CD14-positive monocyte (primary cell): ENCODE data around the gene NFIC. TPM values are rescaled to one million over a fixed set of nuclear protein-coding genes. Genes with fewer than 3 reads are reported as not detected.

ENCODE experiments used
- DNase-seq, 3 donors: peaks; one replicate each; pipeline ENCODE4 v3.0.0-alpha.2; 2011 to 2022
- H2AFZ ChIP-seq: 2 replicates; pipeline ENCODE4 v1.6.0; 2012; ENCODE audit warnings: mild to moderate bottlenecking, low read depth, low read length, inconsistent platforms; ENCODE audit not compliant: insufficient read depth, poor library complexity, severe bottlenecking
- H3K27ac ChIP-seq, 2 donors: 1 replicate in 1 of 2; 2 replicates in 1 of 2; pipeline ENCODE4 v1.5.1; 2012 to 2013; ENCODE audit warnings: low read length in 2 of 2, control low read depth in 1 of 2, inconsistent platforms in 1 of 2, low read depth in 1 of 2, mild to moderate bottlenecking in 1 of 2
- H3K27me3 ChIP-seq, 2 donors: one replicate each; pipeline versions ENCODE4 v1.6.0 to v1.6.1; 2011 to 2013; ENCODE audit warnings: low read length in 2 of 2; ENCODE audit not compliant: control insufficient read depth in 2 of 2, insufficient read depth in 2 of 2
- H3K36me3 ChIP-seq, 2 donors: replicated peaks in 1 of 2; 1 replicate in 1 of 2; 2 replicates in 1 of 2; pipeline versions ENCODE4 v1.5.1 to v1.6.1; 2012 to 2013; ENCODE audit warnings: low read length in 2 of 2, control low read depth in 1 of 2, inconsistent platforms in 1 of 2, mild to moderate bottlenecking in 1 of 2; ENCODE audit not compliant: insufficient read depth in 2 of 2, control insufficient read depth in 1 of 2
- H3K4me1 ChIP-seq, 2 donors: 1 replicate in 1 of 2; 2 replicates in 1 of 2; pipeline versions ENCODE4 v1.5.1 to v1.6.1; 2012 to 2013; ENCODE audit warnings: low read length in 2 of 2, control low read depth in 1 of 2, inconsistent platforms in 1 of 2, mild to moderate bottlenecking in 1 of 2, moderate library complexity in 1 of 2; ENCODE audit not compliant: insufficient read depth in 2 of 2, control insufficient read depth in 1 of 2
- H3K4me2 ChIP-seq: replicated peaks from 2 replicates; pipeline ENCODE3; 2012; ENCODE audit warnings: low read length, moderate library complexity, mild to moderate bottlenecking; ENCODE audit not compliant: poor library complexity, severe bottlenecking; ENCODE audit errors: extremely low read depth
- H3K4me3 ChIP-seq, 3 experiments: fragments of 200-600 bp in 1 of 3; sonication (generic) in 1 of 3; replicated peaks in 1 of 3; 1 replicate in 2 of 3; 2 replicates in 1 of 3; pipeline ENCODE4 v1.5.1; 2011 to 2013; ENCODE audit warnings: low read length in 3 of 3, mild to moderate bottlenecking in 3 of 3, control low read depth in 2 of 3, low read depth in 2 of 3, inconsistent platforms in 1 of 3, moderate library complexity in 1 of 3
- H3K79me2 ChIP-seq: 2 replicates; pipeline ENCODE4 v1.6.0; 2012; ENCODE audit warnings: mild to moderate bottlenecking, control low read depth, inconsistent platforms, low read length, moderate library complexity; ENCODE audit not compliant: insufficient read depth
- H3K9ac ChIP-seq: 2 replicates; pipeline ENCODE4 v1.6.0; 2017; ENCODE audit warnings: low read length, mild to moderate bottlenecking; ENCODE audit not compliant: insufficient read depth, poor library complexity, severe bottlenecking
- H3K9me3 ChIP-seq, 2 donors: replicated peaks in 1 of 2; 1 replicate in 1 of 2; 2 replicates in 1 of 2; pipeline versions ENCODE4 v1.5.1 to v1.6.1; 2012 to 2013; ENCODE audit warnings: low read length in 2 of 2, control low read depth in 1 of 2; ENCODE audit not compliant: control insufficient read depth in 1 of 2, insufficient read depth in 1 of 2
- H4K20me1 ChIP-seq: 2 replicates; pipeline ENCODE4 v1.6.0; 2012; ENCODE audit warnings: mild to moderate bottlenecking, low read length, control low read depth, moderate library complexity; ENCODE audit not compliant: insufficient read depth
- H3K27ac Mint-ChIP-seq, 7 donors: one replicate each; pipeline ENCODE4 v1.8.0; 2020; ENCODE audit warnings: mild to moderate bottlenecking in 7 of 7, mixed read lengths in 7 of 7, moderate library complexity in 6 of 7, inconsistent platforms in 2 of 7
- H3K27me3 Mint-ChIP-seq, 3 donors: one replicate each; pipeline ENCODE4 v1.8.0; 2021 to 2022; ENCODE audit warnings: low read depth in 3 of 3, mild to moderate bottlenecking in 3 of 3, mixed read lengths in 3 of 3, moderate library complexity in 3 of 3, inconsistent platforms in 1 of 3
- H3K36me3 Mint-ChIP-seq, 2 donors: one replicate each; pipeline ENCODE4 v1.8.0; 2020; ENCODE audit warnings: mixed read lengths in 2 of 2, inconsistent platforms in 1 of 2, mild to moderate bottlenecking in 1 of 2
- H3K4me1 Mint-ChIP-seq: one replicate; pipeline ENCODE4 v1.8.0; 2020; ENCODE audit warnings: mild to moderate bottlenecking, mixed read lengths
- H3K4me3 Mint-ChIP-seq, 2 donors: one replicate each; pipeline ENCODE4 v1.8.0; 2020; ENCODE audit warnings: mild to moderate bottlenecking in 2 of 2, mixed read lengths in 2 of 2, moderate library complexity in 1 of 2
- H3K9me3 Mint-ChIP-seq, 7 donors: one replicate each; pipeline ENCODE4 v1.8.0; 2020 to 2022; ENCODE audit warnings: mixed read lengths in 7 of 7, mild to moderate bottlenecking in 6 of 7, moderate library complexity in 6 of 7, inconsistent platforms in 2 of 7
- WGBS: methylation state at CpG from one replicate; pipeline ENCODE4 v1.1.5; 2013; ENCODE audit warnings: missing lambda C conversion rate; ENCODE audit not compliant: insufficient coverage; 5-methylcytosine and 5-hydroxymethylcytosine counted together
- intact Hi-C, 2 donors: fragments of 100-400 bp; cut with micrococcal nuclease; formaldehyde crosslinking; loops; one replicate each; pipeline versions ENCODE4 v1.15.0 to v1.15.1; 2023
- polyA plus RNA-seq, 3 donors: library from polyadenylated mRNA; depleted of rRNA in 1 of 3; unstranded in 2 of 3; stranded (reverse) in 1 of 3; fragments of 300-500 nt in 2 of 3; fragments of >200 nt in 1 of 3; fragmentation: Illumina TruSeq in 2 of 3; gene quantifications; 1 replicate in 2 of 3; 2 replicates in 1 of 3; pipeline ENCODE4 v1.2.3, GENCODE V29; 2012 to 2021
- TF ChIP-seq, protein P1 (sequence below): fragments of 200-600 bp; IDR thresholded peaks from one replicate; pipeline ENCODE4 v1.8.0; 2022; ENCODE audit warnings: antibody characterized with exemption, mild to moderate bottlenecking

NFIC gene
- polyA plus RNA-seq, 3 donors, result 7.0 to 13.8 (median 11.5) TPM

DNA sequence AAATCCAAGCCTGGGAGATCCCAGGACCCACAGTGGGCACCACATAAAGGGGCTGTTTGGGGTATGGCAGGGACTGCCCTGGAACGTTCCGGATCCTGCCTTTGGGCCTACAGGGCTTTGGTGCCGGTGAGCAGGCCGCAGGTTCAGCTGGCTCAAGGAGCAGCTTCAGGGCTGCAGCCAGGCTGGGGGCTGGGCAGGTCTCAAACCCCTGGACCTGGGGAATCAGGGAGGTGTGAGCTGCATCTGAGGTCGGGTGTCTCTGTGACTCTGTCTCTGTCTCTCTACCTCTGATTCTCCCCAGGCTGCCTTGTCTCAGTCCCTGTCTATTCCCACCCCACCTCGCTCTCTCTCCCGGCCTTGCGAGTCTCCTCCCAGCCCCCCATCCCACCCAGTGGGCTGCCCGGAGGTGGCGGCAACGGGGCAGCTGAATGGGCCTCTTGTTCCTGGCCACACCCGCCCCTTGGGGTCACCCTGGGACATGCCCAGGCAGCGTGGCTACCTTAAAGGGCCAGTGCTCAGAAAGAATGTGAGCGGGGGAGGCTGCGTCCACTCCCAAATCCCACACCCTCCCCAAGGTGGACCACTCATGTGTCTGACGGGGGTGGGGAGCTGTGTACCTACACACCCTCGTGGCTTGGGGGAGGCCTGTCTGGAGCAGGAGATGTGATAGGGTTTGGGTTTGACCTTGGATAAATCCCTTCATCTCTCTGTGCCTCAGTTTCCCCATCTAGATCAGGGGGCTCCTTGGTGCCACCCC, 31.1 kb downstream of the NFIC start:
- Mint-ChIP-seq H3K4me1 (peaks cover 9% of the 10 kb centered on the region), H3K9me3 (peaks cover 0 to 8% (median 4%) of the 10 kb centered on the region in 7 donors), H3K27ac (peak overlapping the region in 4 of 7 donors; percentile 30 to 60 (median 38)), H3K4me3 (no peak overlapping the region), H3K36me3 (peaks cover 19 to 58% of the 10 kb centered on the region in 2 donors), H3K27me3 (no peaks in the 10 kb centered on the region)
- Histone ChIP-seq H3K9ac (no peak overlapping the region), H3K27ac (peak overlapping the region in 1 of 2 donors; percentile 27), H3K4me2 (no peak overlapping the region), H3K4me1 (no peaks in the 10 kb centered on the region), H4K20me1 (peaks cover 98% of the 10 kb centered on the region), H3K9me3 (peaks cover 0 to 5% of the 10 kb centered on the region in 2 donors), H3K36me3 (peaks cover 13 to 32% of the 10 kb centered on the region in 2 donors), H3K27me3 (no peaks in the 10 kb centered on the region), H3K79me2 (peaks cover 99% of the 10 kb centered on the region), H2AFZ (no peak overlapping the region), H3K4me3 (no peak overlapping the region)
- no peak for DNase-seq
- TF ChIP-seq, protein P1, sequence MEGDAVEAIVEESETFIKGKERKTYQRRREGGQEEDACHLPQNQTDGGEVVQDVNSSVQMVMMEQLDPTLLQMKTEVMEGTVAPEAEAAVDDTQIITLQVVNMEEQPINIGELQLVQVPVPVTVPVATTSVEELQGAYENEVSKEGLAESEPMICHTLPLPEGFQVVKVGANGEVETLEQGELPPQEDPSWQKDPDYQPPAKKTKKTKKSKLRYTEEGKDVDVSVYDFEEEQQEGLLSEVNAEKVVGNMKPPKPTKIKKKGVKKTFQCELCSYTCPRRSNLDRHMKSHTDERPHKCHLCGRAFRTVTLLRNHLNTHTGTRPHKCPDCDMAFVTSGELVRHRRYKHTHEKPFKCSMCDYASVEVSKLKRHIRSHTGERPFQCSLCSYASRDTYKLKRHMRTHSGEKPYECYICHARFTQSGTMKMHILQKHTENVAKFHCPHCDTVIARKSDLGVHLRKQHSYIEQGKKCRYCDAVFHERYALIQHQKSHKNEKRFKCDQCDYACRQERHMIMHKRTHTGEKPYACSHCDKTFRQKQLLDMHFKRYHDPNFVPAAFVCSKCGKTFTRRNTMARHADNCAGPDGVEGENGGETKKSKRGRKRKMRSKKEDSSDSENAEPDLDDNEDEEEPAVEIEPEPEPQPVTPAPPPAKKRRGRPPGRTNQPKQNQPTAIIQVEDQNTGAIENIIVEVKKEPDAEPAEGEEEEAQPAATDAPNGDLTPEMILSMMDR, result no peak
- 75% methylated on average over 11 of the region's 17 CpGs for WGBS
- intact Hi-C loops, result no loop called here

DNA sequence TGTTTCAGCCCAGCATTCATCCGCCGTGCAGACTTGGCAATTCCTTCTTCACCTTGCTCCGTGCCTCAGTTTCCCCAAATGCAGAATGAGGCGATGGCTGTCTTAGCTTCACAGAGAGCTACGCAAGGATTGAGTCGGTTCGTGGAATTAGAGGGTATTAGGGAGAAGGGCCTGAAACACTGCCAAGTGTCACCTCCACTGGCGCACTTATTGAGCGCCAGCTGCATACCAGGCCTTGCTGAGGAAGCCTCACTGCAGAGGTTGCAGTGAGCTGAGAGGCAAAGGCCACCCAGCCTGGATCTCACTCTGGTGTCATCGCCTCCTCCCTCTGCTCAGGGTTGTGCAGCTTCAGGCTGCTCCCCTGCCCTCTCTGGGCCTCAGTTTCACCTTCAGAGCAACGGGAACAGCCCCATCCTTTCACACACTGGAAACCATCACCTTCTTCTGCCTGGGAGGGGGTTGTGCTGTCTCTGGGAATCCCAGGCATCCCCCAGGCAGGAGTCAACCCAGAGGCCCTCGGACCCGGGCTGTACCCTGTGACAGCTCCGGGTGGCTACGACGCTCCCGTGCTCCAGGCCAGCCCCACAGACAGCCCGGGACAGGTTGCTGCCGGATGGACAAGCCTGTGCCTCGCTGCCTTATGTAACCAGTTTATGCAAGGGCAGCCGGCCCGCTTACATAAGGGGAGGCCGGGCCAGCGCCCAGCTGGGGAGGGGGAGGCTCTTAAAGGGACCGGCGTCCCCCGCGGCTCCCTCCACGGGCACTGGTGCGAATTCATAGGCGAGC, 31.9 kb downstream of the NFIC start:
- Mint-ChIP-seq H3K4me3 (no peak overlapping the region), H3K36me3 (peaks cover 21 to 59% of the 10 kb centered on the region in 2 donors), H3K27me3 (no peaks in the 10 kb centered on the region), H3K27ac (peak overlapping the region in 1 of 7 donors; percentile 61), H3K9me3 (peaks cover 0 to 10% (median 5%) of the 10 kb centered on the region in 7 donors), H3K4me1 (peaks cover 11% of the 10 kb centered on the region)
- peaks cover 12 to 37% of the 10 kb centered on the region in 2 donors for H3K36me3 ChIP-seq
- H3K9me3 ChIP-seq, result peaks cover 0 to 7% of the 10 kb centered on the region in 2 donors
- H2AFZ ChIP-seq, result no peak overlapping the region
- WGBS, result 98% methylated on average over 18 of the region's 31 CpGs
- intact Hi-C loops, result no loop called here
- H3K27ac ChIP-seq, result peak overlapping the region in 1 of 2 donors; percentile 27
- no peak overlapping the region for H3K4me3 ChIP-seq
- H3K4me1 ChIP-seq, result no peaks in the 10 kb centered on the region
- peaks cover 99% of the 10 kb centered on the region for H3K79me2 ChIP-seq
- H3K27me3 ChIP-seq, result no peaks in the 10 kb centered on the region
- no peak overlapping the region for H3K4me2 ChIP-seq
- no peak overlapping the region for H3K9ac ChIP-seq
- TF ChIP-seq, protein P1, result no peak
- peaks cover 98% of the 10 kb centered on the region for H4K20me1 ChIP-seq
- no peak for DNase-seq
